GM23338 (cell line): ENCODE data around the gene TMEM245. TPM values are rescaled to one million over a fixed set of nuclear protein-coding genes. Genes with fewer than 3 reads are reported as not detected.

Experiments used
- ATAC-seq: fragments of 200-7000 bp; cut with Tn5 transposase; 3 replicates; pipeline ENCODE4 v1.9.1; 2020
- DNase-seq: peaks from one replicate; pipeline ENCODE4 v3.0.0-alpha.2; 2015; ENCODE audit warnings: low spot score
- H2AFZ ChIP-seq: fragments of 200-600 bp; sonication (generic); 2 replicates; pipeline ENCODE4 v1.8.0; 2016; ENCODE audit warnings: antibody characterized with exemption, mild to moderate bottlenecking, moderate library complexity
- H3F3A ChIP-seq: fragments of 200-600 bp; sonication (generic); replicated peaks from 2 replicates; pipeline ENCODE4 v1.8.0; 2017; ENCODE audit warnings: antibody characterized with exemption, mixed run types, low read depth
- H3K27ac ChIP-seq: fragments of 200-600 bp; sonication (generic); 2 replicates; pipeline ENCODE4 v1.6.1; 2016; ENCODE audit warnings: low read depth
- H3K27me3 ChIP-seq: fragments of 200-600 bp; sonication (generic); 2 replicates; pipeline ENCODE4 v1.8.0; 2016; ENCODE audit warnings: mild to moderate bottlenecking, mixed run types, moderate library complexity; ENCODE audit not compliant: insufficient read depth
- H3K36me3 ChIP-seq: fragments of 200-600 bp; sonication (generic); 2 replicates; pipeline ENCODE4 v1.8.0; 2016; ENCODE audit warnings: mild to moderate bottlenecking; ENCODE audit not compliant: insufficient read depth
- H3K4me1 ChIP-seq: fragments of 200-600 bp; sonication (generic); 2 replicates; pipeline ENCODE4 v1.8.0; 2016; ENCODE audit warnings: mild to moderate bottlenecking, moderate library complexity; ENCODE audit not compliant: insufficient read depth
- H3K4me2 ChIP-seq: fragments of 200-600 bp; sonication (generic); 2 replicates; pipeline ENCODE4 v1.7.1; 2017; ENCODE audit warnings: mixed run types
- H3K4me3 ChIP-seq: fragments of 200-600 bp; sonication (generic); 2 replicates; pipeline ENCODE4 v1.6.1; 2016; ENCODE audit warnings: mixed run types
- H3K79me2 ChIP-seq: fragments of 200-600 bp; sonication (generic); replicated peaks from 2 replicates; pipeline ENCODE4 v1.8.0; 2017; ENCODE audit warnings: mild to moderate bottlenecking; ENCODE audit not compliant: insufficient read depth
- H3K9me2 ChIP-seq: fragments of 200-600 bp; sonication (generic); 2 replicates; pipeline ENCODE4 v1.8.0; 2017; ENCODE audit not compliant: insufficient read depth
- H4K20me1 ChIP-seq: fragments of 200-600 bp; sonication (generic); replicated peaks from 2 replicates; pipeline ENCODE4 v1.8.0; 2017; ENCODE audit warnings: mild to moderate bottlenecking; ENCODE audit not compliant: insufficient read depth
- H3K27ac Mint-ChIP-seq: 2 replicates; pipeline ENCODE4 v1.8.0; 2020; ENCODE audit warnings: inconsistent platforms, mild to moderate bottlenecking, moderate library complexity, mixed read lengths
- H3K27me3 Mint-ChIP-seq: 3 replicates; pipeline ENCODE4 v1.8.0; 2022; ENCODE audit warnings: low read depth, mild to moderate bottlenecking, moderate library complexity, mixed read lengths, inconsistent platforms; ENCODE audit not compliant: insufficient read depth, poor library complexity
- H3K36me3 Mint-ChIP-seq: 3 replicates; pipeline ENCODE4 v1.8.0; 2021; ENCODE audit warnings: low read depth, mild to moderate bottlenecking, inconsistent platforms, moderate library complexity, mixed read lengths
- H3K4me1 Mint-ChIP-seq: 3 replicates; pipeline ENCODE4 v1.8.0; 2020; ENCODE audit warnings: mild to moderate bottlenecking, inconsistent platforms, mixed read lengths
- H3K4me3 Mint-ChIP-seq: 3 replicates; pipeline ENCODE4 v1.8.0; 2021; ENCODE audit warnings: moderate library complexity, mild to moderate bottlenecking, inconsistent platforms, mixed read lengths
- H3K9me3 Mint-ChIP-seq: 3 replicates; pipeline ENCODE4 v1.8.0; 2020; ENCODE audit warnings: moderate library complexity, mild to moderate bottlenecking, inconsistent platforms, mixed read lengths
- CREB1 ChIP-seq: fragments of 250-450 bp; sonication (Bioruptor Pico); IDR thresholded peaks from 2 replicates; pipeline ENCODE4 v1.5.0; 2020; ENCODE audit warnings: low read depth, mild to moderate bottlenecking, moderate library complexity
- ETS1 ChIP-seq: IDR thresholded peaks from 2 replicates; pipeline ENCODE4 v1.6.1; 2016; ENCODE audit warnings: antibody characterized with exemption
- EZH2phosphoT487 ChIP-seq: fragments of 200-600 bp; sonication (generic); IDR thresholded peaks from one replicate; pipeline ENCODE4 v1.8.1; 2018; ENCODE audit warnings: antibody characterized with exemption; ENCODE audit not compliant: unreplicated experiment
- POLR2AphosphoS5 ChIP-seq: IDR thresholded peaks from 2 replicates; pipeline ENCODE4 v1.6.1; 2016; ENCODE audit warnings: antibody characterized with exemption, low read depth
- REST ChIP-seq: IDR thresholded peaks from one replicate; pipeline ENCODE4 v1.6.1; 2018; ENCODE audit warnings: antibody characterized with exemption; ENCODE audit not compliant: unreplicated experiment
- STAT1 ChIP-seq: IDR thresholded peaks from one replicate; pipeline ENCODE4 v1.6.1; 2016; ENCODE audit warnings: antibody characterized with exemption; ENCODE audit not compliant: unreplicated experiment
- ZNF462 ChIP-seq: fragments of 250-450 bp; sonication (Bioruptor Pico); IDR thresholded peaks from 2 replicates; pipeline ENCODE4 v1.5.0; 2020; ENCODE audit warnings: mild to moderate bottlenecking, moderate library complexity
- polyA plus RNA-seq: library from polyadenylated mRNA; unstranded; fragments of >200 nt; fragmentation: Nextera tagmentation; extraction: Ambion mirVana; gene quantifications from 2 replicates; pipeline ENCODE4 v1.2.1, GENCODE V29; 2016
- total RNA-seq: library from RNA; depleted of rRNA; stranded (reverse); fragments of >200 nt; shearing (Covaris generic); gene quantifications from 2 replicates; pipeline ENCODE4 v1.2.3, GENCODE V29; 2014

Gene TMEM245
- total and polyA plus RNA-seq, 2 experiments from 2014 or later, result 17.3 to 64.1 TPM

- Histone ChIP-seq H3K27ac (no peak overlapping the region), H3K36me3 (peaks cover 6% of the 10 kb centered on the region; the same call in 1 of the 2 replicates), H3K4me2 (no peak overlapping the region), H3K79me2 (peaks cover 100% of the 10 kb centered on the region), H3F3A (no peaks in the 10 kb centered on the region), H2AFZ (no peak overlapping the region), H3K27me3 (no peaks in the 10 kb centered on the region), H4K20me1 (peaks cover 53% of the 10 kb centered on the region), H3K4me3 (no peak overlapping the region), H3K4me1 (peaks cover 41% of the 10 kb centered on the region), H3K9me2 (no peaks in the 10 kb centered on the region)
- Mint-ChIP-seq H3K27ac (peak overlapping the region; percentile 70; the same call in 1 of the 2 replicates), H3K4me1 (peaks cover 42% of the 10 kb centered on the region), H3K36me3 (peaks cover 5% of the 10 kb centered on the region; the same call in 2 of the 3 replicates), H3K4me3 (no peak overlapping the region), H3K9me3 (no peaks in the 10 kb centered on the region), H3K27me3 (no peaks in the 10 kb centered on the region)
- DNase-seq, result no peak
- ATAC-seq, result no peak
- TF ChIP-seq STAT1 (no peak), EZH2phosphoT487 (no peak), CREB1 (no peak), ETS1 (no peak), POLR2AphosphoS5 (no peak), ZNF462 (CRISPR knock-in tag) (no peak), REST (no peak)
These were observed 9.8 kb downstream of the TMEM245 start for GRCh38 chr9:109109967-109110328.
